GM12872 (cell line): ENCODE measurements around the gene RFK.

ENCODE experiments used
- CTCF ChIP-seq: IDR thresholded peaks from 3 replicates; pipeline ENCODE4 v1.5.1; 2011; ENCODE audit warnings: low read depth, mild to moderate bottlenecking, low read length, moderate library complexity; ENCODE audit not compliant: insufficient read depth

Gene RFK

GRCh38 chr9:76353280-76353679, 40.9 kb downstream of the RFK start:
- TF ChIP-seq CTCF: no peak

DNA sequence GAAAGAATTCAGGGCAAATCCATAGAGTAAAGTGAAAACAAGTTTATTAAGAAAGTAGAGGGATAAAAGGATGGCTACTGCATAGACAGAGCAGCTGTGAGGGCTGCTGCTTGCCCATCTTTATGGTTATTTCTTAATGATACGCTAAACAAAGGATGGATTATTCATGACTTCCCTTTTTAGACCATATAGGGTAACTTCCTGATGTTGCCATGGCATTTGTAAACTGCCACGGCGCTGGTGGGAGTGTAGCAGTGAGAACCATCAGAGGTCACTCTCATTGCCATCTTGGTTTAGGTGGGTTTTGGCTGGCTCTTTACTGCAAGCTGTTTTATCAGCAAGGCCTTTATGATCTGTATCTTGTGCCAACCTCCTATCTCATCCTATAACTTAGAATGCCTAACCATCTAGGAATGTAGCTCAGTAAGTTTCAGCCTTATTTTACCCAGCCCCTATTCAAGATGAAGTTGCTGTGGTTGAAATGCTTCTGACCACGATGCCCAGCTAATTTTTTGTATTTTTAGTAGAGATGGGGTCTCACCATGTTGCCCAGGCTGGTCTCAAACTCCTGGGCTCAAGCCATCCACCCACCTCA, 42.1 kb downstream of the RFK start:
- no peak for TF ChIP-seq CTCF

DNA sequence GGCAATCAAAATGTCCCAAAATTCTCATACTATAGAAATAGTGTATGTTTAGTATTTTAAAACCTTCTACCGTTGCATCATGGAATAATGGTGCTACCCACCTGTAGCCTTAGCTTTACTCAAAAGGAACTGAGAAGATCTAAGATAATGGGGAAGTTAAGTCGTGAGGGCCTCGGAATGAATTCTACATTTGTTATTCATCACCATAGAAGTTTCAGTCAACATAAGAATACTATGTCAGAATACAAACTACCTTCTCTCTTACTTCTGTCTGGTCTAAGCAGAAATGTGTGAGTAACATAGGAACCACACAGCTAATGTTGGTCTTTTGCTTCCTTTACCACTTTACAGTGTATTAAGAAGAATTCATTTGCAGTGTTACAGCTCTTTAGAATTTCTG, 43.2 kb downstream of the RFK start:
- no peak for TF ChIP-seq CTCF

- TF ChIP-seq CTCF: no peak
Observed at GRCh38 chr9:76349865-76350264, 44.4 kb downstream of the RFK start.

DNA sequence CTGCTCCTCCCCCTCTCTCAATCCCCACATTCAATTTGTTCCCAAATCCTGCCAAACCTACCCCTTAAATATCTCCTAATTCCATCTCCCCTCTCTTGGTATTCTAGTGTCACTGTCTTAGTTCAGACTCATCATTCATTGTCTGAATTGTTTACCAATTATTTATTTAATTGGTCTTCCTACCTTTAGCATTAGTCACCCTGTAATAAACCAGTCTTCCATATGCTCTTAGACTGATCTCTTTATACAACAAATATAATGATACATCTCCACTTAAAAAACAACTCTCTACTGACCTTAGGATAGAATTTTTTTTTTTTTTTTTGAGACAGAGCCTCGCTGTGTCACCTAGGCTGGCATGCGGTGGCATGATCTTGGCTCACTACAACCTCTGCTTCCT, 51.4 kb downstream of the RFK start:
- no peak for TF ChIP-seq CTCF

DNA sequence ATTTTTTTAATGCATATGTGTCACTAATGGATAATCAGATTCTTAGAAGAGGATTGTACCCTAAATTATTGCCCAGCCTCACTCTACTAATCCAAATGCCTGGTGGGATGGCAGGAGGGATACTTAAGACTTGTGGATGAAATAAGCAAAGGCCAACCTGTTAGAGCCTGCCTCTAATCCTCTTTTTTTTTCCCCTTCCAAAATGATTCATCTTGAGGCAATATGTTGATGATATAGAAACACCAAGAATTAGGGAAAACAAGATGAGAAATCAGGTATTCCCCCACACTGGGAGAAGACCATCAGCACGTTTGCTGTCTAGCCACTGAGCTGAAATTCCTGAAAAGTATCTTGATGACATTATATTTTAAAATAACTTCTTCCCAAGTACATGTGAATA, 52.0 kb downstream of the RFK start:
- TF ChIP-seq CTCF: no peak

GRCh38 chr9:76341616-76342015, 52.6 kb downstream of the RFK start:
- no peak for TF ChIP-seq CTCF
